HG03460 (cell line): ENCODE results near the gene PDE4D.
"Not testable (repeated sequence)": the region's sequence is repeated elsewhere in the genome, so short reads cannot be mapped to it uniquely, and the experiment has no call there.

Source experiments
- ATAC-seq: cut with Tn5 transposase; IDR thresholded peaks from one replicate; pipeline ENCODE4 v1.9.1; 2021; ENCODE audit not compliant: unreplicated experiment

The PDE4D gene

DNA sequence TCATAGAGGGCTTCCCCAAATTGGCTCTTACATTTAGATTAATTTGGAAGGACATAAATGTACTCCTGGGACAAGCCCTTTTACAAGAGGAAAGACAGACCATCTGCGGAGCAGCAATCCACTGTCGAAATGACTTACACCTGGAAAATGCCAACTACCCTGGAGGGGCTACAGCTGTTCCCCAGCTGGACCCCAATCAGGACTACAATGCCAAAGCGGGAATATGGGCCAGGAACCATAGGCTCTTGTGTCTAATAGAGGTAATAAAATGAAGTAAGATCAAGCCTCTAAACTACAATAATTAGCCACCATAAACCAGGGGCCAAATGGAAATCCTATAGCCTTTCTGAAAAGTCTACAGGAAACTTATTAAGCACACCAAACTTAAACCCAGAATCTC, 581.3 kb downstream of the PDE4D start:
- ATAC-seq: no peak

DNA sequence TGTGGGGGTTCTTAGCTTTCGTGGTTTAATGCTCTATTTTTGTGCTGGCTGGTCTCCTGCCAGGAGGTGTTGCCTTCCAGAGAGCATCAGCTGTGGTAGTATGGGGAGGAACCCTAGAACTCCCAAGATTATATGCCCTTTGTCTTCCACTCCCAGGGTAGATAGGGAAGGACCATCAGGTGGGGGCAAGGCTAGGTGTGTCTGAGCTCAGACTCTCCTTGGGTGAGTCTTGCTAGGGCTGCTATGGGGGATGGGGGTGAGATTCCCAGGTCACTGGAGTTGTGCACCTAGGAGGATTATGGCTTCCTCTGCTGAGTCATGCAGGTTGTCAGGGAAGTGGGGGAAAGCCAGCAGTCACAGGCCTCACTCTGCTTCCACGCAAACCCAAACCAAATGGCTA, 584.8 kb downstream of the PDE4D start:
- not testable (repeated sequence) for ATAC-seq

DNA sequence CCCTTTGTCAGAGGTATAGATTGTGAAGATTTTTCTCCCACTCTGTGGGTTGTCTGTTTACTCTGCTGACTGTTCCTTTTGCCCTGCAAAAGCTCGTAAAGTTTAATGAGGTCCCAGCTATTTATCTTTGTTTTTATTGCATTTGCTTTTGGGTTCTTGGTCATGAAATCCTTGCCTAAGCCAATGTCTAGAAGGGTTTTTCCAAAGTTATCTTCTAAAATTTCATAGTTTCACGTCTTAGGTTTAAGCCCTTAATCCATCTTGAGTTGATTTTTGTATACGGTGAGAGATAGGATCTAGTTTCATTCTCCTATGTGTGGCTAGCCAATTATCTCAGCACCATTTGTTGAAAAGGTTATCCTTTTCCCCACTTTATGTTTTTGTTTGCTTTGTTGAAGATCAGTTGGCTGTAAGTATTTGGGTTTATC, 590.2 kb downstream of the PDE4D start:
- not testable (repeated sequence) for ATAC-seq

DNA sequence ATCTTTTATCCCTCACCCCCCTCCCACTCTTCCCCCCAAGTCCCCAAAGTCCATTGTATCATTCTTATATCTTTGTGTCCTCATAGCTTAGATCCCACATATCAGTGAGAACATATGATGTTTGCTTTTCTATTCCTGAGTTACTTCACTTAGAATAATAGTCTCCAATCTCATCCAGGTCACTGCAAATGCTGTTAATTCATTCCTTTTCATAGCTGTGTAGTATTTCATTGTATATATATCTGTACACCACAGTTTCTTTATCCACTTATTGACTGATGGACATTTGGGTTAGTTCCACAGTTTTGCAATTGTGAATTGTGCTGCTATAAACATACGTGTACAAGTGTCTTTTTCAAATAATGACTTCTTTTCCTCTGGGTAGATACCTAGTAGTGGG, 591.0 kb downstream of the PDE4D start:
- not testable (repeated sequence) for ATAC-seq

DNA sequence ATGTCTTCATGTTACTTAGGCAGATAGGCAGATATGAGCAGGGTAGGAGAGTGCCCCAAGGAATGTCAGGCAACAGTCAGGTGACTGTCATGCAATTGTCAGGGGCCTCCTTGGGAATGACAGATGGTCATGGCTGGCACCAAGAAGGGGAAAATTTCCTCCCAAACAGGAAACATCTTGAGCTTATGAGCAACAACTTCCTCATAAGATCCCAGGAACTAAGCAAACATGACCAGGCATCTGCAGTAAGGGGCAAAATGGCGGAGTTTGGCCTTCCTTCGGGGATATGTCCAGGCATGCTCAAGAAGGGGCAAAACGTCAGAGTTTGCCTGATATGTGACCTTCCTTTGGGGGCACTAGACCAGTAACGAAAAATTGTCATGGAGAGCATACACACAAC, 591.8 kb downstream of the PDE4D start:
- ATAC-seq: no peak

DNA sequence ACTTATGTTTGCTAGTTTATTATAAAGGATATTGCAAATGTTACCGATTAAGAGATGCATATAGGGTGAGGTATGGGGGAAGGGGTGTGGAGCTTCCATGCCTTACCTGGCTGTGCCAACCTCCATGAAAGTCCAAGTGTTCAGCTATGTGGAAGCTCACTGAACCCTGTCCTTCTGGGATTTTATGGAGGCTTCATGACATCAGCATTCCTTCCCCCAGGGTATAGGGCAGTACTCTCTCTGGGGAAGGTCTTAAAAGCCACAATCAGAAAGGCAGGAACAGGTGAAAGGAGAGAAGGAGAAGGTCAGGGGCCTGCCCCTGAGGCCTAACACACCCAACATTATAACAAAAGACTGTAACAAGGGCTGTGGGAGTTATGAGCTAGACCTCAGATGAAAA, 592.6 kb downstream of the PDE4D start:
- ATAC-seq: no peak

DNA sequence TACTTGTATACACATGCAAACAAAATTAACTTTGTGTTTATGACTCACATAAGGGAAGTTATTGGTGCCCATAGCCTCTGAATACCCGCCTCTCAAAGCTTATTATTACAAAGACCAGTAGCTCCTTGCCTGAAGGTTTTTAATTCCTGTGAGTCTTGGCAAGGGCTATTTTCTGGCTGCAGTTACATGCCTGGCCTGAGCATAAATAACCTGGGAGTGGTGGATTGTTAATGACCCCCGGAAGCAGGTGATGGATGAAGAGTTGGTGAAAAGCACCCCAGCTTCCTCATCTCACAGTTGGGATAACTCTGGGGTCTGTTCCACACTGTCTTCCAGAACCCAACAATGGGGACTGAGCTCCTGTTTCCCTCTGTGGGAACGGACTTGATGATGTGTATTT, 594.5 kb downstream of the PDE4D start:
- ATAC-seq: no peak

DNA sequence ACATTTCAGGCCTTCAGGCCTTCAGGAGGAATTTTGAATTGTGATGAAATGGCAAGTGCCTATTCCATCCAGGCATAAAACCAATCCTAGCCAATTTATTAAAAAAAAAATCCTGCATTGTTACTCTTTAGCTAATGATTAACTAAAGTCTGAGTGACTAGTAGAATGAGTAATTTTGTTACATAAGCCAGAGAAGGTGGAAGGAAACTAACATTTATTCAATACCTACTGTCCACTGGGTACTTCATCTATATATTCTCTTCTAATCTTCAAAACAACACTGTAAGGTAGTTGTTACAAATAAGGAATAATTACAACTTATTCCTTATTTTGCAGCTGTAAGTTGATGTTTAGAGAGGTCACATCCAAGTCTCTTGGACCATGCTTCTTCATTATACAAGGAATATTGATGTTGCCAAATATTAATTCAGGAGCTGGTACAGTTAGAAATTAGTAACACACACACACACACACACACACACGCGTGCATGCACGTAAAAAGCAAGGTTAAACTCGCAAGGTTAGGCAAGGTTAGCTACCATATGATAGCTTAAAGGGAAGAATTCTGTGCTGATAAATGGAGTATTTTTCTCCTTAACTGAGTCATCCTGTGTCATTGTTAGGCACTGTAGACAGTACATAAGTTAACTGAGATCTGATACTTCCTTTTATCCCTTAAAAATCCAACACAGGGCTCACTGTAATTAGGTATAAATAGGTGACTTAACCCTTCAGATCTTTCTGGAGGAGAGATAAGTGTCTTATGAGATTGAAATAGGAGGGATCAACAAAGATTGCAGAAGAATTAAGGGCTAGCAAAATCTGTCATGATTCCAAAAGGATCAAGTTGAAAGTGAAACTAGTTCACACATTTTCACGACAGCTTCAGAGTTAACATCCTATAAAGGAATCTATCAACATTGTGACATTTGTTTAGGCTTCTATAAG, 596.9 kb downstream of the PDE4D start:
- no peak for ATAC-seq

DNA sequence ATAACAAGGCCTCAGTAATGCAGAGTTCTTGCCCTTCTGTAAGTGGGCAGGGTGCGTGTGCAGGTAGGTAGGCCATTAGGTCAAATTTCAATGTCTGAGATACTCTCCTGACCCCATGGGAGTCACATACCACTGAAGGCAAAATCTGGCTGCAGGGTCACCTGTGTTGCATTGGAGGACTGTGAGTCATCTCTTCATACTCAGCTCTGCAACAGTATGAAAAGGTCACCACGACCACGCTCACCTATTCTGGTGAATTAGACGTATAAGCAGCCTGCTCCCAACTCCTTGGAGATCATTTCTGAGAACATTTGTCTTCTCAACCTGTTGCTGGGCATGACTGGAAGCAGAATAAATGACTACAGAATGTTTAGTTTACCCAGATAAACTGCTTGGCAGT, 599.8 kb downstream of the PDE4D start:
- no peak for ATAC-seq

DNA sequence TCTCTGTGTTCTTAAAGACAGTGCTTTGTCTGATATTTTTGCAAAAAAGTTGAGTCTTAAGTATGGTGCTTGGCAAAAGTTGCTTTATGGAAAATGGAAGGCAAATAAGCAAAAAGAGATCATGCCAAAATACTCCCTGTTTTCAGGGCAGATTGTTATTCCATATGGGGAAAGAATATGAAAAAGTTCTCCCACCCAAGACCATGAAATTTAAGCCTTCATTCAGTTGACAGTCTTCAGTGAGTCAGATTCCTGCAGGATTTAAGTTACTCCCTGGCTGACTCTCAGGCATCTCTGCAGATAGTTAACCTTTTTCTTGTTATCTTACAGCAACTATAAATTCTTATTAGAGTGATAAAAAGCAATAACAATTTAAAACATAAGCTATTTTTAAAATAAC, 601.6 kb downstream of the PDE4D start:
- no peak for ATAC-seq

DNA sequence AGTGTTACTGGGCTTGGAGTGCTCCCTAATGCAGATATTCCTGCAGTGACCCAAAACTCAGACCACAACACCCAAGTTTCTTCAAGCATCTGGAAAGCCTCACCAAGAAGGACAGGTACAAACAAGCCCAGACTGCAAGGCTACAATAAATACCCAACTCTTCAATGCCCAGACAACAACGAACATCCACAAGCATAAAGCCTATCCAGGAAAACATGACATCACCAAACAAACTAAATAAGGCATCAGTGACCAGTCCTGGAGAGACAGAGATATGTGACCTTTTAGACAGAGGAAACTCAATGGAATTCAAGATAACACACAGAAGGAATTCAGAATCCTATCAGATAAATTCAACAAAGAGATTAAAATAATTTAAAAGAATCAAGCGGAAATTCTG, 605.6 kb downstream of the PDE4D start:
- ATAC-seq: no peak

DNA sequence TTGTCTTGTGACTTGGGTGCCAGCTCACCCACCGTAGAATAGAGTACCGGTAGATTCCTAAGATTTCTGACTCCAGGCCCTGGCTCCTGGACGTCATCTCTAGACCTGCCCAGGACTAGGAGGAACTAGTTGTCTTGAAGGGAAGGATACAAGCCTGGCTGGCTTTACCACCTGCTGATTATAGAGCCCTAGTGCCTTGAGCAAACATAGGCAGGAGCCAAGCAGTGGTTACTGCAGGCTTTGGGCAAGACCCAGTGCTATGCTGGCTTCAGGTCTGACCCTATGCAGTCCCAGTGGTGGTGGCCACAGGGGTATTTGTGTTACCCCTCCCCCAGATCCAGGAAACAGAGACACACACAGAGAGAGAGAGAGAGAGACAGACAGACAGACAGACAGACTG, 606.2 kb downstream of the PDE4D start:
- no peak for ATAC-seq

DNA sequence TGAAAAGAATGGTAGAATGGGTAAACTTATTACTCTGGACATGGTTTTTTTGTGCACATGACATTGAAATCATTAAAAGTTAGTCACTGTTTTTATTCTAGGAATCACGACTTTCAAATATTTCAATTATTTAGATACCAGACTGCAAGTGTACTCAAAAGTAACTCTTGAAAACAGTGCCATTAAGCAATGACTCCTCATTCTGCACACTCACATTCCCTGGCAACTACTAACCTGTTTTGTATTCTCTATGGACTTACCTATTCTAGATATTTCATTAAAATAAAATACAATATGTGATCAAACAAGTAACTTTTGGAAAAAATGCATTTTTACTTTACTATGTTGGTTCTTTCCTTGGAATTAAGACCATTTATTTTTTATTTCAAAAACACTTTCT, 607.0 kb downstream of the PDE4D start:
- ATAC-seq: no peak

DNA sequence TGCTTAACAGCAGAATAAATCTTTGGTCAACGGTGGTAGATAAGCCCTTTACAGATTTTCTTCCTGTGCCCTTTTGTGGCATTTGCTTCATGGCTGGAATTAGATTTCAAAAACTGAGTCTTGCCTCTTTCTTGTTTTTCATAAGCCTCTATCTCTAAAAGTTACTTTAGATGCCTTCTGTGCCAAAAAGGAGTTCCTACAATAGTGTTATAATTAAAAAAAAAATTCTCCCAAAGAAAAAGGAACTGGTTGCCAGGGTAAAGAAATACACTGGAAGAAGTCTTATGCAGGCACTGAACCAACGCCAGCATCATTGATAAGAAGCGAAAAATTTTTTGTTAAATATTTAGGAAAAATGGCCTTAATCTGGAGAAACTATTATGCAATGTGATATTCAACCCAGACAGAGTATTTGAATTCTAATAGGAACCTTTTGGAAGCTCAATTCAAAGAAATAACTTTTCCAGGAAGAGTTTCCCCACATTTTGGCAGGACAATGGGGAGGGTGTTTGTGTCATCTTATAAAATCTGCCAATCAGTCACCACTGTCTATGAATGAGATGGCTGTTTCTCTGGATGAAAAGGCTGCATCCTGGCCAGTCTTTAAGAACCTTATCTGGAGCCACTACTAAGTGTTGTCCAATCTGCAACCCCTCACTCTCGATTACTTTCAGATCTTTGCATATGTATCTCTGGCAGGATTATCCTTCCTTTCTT, 608.1 kb downstream of the PDE4D start:
- ATAC-seq: no peak

DNA sequence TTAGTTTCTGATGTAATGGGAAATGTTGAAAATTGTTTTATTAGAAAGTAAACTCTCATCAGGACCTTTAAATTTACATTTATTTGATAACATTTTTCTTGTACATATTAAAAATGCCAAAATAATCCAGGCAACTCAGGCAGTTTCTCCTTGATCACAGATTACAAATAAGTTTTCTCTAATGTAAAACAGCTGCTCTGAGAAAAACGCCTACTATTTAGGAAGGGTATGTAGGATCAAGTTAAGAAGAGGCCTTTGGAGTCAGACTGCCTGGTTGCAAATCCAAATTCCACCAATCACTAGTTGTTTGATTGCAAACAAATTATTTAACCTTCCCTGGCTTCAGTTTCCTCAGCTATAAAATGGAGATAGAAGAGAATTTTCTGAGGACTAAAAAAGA, 610.8 kb downstream of the PDE4D start:
- ATAC-seq: no peak

DNA sequence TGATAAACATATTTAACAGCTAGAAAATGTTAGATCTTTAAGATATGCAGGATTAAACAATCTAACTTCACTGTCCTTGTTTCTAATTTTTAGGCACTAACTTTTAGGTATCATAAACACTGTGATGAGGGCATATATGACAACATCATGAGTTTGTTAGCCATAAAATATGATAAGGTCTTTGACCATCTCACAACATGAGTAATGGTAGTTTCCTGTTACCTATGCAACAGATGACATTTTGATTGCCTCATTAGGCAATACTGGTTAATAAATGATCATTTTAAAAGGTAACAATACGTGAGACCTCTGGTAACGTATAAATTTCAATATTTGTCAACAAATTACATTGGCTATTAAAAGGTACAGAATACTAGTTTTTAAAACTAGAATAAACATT, 613.5 kb downstream of the PDE4D start:
- no peak for ATAC-seq

DNA sequence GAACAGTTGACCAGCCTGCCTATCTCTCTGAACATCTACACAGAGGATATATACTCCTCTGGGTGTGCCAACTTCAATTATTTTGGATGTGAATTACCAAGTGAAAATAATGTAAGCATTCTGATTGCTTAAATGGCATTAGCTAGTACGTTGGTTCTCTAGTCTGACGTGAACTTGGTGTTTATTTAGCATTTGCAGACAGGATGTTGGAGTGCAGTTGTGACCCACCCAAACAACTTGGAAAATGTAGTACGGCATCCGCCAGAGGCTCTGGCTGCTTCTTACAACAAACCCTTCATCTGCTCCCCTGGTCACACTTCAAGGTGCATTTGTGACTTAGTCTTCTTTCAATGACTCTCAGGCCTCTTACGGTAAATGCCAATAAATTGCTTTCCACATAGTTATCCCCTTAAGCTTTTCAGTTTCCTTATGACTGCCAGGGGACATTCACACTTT, 616.6 kb downstream of the PDE4D start:
- no peak for ATAC-seq

DNA sequence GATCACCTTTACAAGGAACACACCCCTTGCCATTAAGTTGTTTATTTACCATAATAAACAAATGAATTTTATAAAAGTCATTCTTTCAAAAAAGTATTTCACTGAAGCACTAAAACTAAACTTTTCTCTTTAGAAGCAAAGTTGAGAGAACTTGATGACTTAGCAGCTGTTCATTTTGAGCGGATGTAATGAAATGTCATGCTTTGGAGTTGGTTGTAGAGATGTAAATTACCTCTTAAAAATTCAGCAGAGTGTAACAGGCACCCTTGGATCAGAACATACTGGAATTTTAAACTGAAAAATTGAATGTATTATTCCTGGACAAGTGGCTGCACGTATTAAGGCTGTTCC, 617.2 kb downstream of the PDE4D start:
- no peak for ATAC-seq

DNA sequence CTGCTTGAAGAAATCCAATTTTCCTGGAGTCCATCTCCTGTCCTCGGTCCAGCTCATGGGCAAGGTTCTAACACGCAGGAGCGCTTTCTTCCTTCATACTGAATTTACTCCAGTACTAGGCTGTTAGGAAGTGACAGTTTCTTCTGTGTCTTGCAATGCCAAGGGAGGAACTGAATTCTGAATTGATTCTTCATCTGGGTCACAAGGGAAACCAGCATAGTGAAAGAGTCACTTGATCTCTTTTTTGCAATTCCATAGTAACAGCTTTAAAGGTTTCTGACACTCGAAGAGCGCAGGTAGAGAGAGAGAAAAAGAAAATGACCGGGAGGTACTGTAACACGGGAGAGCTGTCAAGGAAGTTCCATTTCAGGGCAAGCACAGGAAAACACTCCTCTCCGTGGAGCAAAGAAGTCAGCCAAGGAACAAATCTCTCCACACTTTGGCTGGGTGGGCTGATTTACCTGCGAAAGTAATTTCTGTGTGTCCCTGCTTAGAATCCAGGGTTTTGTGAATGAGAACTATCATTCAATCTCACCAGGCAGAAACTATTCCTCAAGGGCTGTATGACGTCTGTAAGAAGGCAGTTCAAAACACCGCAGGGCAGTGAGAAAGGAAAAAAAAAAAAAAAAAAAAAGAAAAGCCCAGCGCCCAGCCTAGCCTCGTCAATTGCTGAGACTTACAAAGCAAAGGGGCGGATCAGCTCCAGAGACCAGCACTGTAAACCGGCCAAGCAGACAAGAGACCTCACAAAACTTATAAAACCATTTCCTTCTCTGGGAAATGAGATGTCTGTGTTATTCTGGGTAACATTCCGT, 617.8 kb downstream of the PDE4D start:
- ATAC-seq: no peak

DNA sequence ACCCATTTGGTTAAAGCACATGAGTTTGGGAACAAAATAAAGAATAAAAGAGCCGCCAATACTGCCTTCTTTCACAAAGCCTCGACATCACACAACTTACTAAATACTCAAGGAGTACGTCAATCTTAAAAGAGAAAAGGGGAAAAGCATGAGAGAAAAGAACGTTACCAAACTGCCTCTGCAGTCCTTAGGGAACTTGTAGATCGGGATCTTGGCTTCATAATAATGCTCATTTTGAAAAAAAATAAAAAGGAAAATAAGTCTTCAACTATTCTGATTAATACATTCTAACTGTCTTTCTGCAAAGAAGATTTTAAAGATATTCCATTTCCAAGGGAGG, 618.4 kb downstream of the PDE4D start:
- ATAC-seq: no peak

DNA sequence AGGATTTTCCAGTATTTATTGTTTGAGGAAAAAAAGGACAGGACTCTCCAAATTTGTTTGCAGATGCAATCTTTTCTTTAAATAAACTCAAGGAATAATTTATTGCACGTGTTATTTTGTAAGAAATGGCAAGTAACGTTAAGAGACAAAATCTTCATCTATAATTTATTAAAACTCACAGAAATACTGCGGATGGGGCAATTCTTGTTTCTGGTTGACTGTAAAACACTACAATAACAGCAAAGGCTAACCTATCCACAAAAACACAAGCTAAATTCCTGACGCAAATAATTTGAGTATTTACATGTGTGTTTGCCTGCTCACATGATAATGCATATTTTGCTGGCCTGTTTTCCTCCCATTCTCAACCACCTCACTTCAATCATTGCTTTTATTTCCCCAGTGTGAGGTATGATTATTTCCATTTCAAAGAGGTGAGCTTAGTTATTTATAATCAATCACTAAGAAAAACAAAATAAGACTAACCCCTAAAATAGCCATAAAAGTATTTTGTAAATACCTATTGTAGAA, 619.4 kb downstream of the PDE4D start:
- no peak for ATAC-seq
